ENCODE data around the gene ZNF740.
"Not testable (repeated sequence)": the region's sequence is repeated elsewhere in the genome, so short reads cannot be mapped to it uniquely, and the experiment has no call there.

The ZNF740 gene

GRCh38 chr12:53180220-53180930, at the start of gene ZNF740, which contains the start of gene CSAD:
Gene ZNF740, plus strand, starts transcription at chr12:53180722. Its CDS starts 1,262 bp downstream, at chr12:53181984.
Gene CSAD, minus strand, starts transcription at chr12:53180925. Its CDS starts 7,455 bp downstream, at chr12:53173470.
- peak in 55 of 56 donors; percentile 83 to 99 (median 96) for DNase-seq

DNA sequence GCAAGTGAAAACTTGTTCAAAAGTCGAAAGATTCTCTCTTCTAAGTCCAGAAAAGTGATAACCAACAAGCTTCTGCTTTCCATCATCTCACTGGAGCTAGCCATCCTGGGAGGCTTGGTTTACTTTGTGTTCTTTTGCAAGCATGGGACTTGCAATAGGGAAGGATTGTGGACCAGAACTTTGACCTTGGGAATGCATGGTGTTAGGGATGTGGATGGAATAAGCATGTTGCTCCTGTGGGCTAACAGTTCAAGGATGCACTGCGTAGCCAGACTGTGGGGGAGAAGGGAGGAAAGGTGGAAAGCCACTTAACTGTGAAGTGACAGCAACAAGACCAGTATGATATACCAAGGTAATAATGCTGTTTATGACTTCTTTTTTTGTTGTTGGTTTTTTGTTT, 48.7 kb upstream of the ZNF740 start:
- DNase-seq = no peak

DNA sequence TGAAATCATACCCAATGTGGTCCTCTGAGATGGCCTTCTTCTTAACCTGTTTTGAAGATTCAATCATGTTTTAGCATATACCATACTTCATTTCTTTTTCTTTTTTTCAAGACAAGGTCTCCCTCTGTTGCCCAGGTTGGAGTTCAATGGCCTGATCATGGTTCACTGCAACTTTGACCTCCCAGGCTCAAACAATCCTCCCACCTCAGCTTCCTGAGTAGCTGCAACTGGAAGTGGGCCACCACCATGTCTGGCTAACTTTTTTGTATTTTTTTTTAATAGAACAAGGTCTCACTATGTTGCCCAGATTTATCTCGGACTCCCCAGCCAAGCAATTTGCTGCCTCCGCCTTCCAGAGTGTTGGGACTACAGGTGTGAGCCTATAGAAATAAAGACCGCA, 46.8 kb upstream of the ZNF740 start:
- DNase-seq = no peak

GRCh38 chr12:53143355-53143754, 37.2 kb upstream of the ZNF740 start:
- DNase-seq = no peak

DNA sequence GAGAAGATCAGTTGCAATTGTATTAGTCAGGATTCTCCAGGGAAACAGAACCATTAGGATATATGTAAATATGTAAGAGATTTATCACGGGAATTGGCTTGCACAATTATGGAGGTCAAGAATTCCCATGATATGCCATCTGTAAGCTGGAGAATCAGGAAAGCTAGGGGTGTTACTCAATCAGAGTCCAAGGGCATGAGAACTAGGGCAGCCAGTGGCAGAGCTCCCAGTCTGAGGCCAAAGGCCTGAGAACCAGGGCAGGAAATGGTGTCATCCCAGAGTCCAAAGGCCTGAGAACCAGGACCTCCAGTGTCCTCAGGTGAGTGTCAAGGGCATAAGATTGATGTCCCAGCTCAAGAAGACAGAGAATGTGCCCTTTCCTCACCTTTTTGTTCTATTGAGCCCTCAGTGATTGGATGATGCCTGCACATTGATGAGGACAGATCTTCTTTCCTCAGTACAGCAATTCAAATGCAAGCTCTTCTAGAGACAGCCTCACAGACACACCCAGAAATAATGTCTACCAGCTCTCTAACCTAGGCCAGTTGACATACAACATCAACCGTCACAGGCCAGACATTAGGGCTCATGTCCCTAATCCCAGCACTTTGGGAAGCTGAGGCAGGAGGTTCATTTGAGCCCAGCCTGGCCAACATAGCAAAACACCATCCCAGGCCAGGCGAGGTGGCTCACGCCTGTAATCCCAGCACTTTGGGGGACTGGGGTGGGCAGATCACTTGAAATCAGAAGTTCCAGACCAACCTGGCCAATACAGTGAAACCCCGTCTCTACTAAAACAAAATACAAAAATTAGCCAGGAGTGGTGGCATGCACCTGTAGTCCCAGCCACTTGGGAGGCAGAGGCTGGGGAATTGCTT, 34.9 kb upstream of the ZNF740 start:
- no peak for DNase-seq

DNA sequence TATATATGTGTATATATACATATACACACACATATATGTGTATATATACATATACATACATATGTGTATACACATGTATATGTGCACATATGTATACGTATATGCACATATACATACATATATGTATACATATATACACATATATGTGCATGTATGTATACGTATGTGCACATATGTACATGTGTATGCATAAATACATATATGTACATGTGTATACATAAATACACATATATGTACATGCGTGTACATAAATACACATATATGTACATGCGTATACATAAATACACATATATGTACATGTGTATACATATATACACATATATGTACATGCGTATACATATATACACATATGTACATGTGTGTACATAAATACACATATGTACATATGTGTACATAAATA, 33.3 kb upstream of the ZNF740 start:
- no peak for DNase-seq

DNA sequence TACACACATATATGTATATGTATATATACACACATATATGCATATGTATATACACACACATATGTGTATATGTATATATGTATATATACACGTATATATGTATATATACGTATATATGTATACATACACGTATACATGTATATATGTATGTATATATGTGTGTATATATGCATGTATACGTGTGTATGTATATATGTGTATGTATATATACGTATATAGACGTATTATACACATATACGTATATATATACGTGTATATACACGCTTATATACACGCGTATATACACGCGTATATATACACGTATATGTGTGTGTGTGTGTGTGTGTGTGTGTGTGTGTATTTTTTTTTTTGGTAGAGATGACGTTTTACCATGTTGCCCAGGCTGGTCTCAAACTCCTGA, 32.9 kb upstream of the ZNF740 start:
- DNase-seq = no peak

GRCh38 chr12:53151039-53151438, 29.5 kb upstream of the ZNF740 start:
- DNase-seq = no peak

GRCh38 chr12:53152390-53152789, 28.1 kb upstream of the ZNF740 start:
- DNase-seq = no peak

GRCh38 chr12:53159195-53159839, 21.2 kb upstream of the ZNF740 start:
- DNase-seq = peak in 51 of 56 donors; percentile 4 to 85 (median 46)

- no peak for DNase-seq
These were observed 20.5 kb upstream of the ZNF740 start for GRCh38 chr12:53160000-53160399.

- no peak for DNase-seq
These were observed 19.8 kb upstream of the ZNF740 start for GRCh38 chr12:53160673-53161072.

- no peak for DNase-seq
These were observed 19.2 kb upstream of the ZNF740 start for GRCh38 chr12:53161119-53161911.

DNA sequence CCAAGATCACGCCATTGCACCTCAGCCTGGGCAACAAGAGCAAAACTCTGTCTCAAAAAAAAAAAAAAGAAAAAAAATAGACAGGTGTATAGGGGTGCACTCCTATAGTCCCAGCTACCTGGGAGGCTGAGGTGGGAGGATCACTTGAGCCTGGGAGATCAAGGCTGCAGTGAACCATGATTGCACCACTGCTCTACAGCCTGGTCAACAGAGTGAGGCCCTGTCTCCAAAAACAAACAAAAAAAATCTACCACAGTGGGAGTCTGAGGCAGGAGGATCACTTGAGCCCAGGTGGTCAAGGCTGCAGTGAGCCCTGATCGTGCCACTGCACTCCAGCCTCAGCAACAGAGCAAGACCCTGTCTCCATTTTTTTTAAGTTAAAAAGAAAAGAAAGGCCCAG, 17.5 kb upstream of the ZNF740 start:
- not testable (repeated sequence) for DNase-seq

GRCh38 chr12:53166837-53167236, 13.7 kb upstream of the ZNF740 start:
- DNase-seq = no peak

GRCh38 chr12:53169644-53170043, 10.9 kb upstream of the ZNF740 start:
- DNase-seq = no peak

DNA sequence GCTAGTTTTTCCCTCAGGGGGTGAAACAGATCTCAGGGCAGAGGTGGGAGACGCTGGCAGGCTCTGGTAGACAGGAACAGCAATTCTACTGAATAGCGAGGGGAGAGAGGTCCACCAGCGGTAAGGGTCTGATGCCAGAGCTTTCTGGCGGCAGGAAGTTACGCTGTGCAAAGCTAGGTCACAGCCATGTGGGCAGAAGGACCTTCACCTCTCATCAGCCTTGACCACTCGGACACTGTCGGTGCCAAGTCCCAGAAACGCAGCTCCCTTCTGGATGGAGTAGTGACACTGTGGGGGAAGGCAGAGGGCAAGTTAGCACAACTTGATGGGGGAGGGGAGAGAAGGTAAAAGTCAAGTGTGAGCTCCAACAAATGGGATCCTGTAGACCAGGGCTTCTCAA, 10.3 kb upstream of the ZNF740 start:
- no peak for DNase-seq

DNA sequence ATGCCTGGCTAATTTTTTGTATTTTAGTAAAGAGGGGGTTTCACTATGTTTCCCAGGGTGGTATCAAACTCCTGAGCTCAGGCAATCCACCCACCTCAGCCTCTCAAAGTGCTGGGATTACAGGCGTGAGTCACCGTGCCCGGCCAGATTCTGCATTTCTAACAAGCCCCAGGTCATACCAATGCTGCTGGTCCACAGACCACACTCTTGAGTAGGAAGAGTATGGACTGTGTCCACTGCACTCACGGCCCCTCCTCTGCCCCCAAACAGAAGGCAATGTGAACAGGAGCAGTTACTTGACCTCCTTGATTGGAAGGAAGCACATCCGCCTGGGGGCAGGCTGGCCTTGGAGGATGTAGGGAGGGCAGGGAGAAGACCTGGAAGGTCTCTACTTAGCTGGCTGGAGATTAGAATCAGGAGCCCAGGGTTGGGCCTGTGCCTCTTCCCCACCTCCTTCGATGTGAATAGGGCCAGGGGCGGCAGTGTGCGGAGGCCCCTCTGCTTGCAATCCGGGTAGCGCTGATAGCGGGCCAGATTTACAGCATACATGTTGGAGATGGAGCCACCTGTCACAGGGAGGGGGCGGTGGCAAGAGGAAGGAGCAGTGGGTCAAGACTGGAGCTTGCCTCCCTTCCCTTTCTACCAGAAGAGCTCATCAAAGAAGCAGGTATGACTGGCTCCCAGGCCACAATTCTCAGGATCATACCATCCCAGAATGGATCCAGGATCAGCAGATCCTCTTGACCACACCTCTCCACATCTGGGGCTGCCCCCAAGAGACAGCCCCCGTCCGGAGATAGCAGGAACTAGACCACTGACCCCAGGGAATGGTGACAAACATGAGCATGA, 9.4 kb upstream of the ZNF740 start:
- DNase-seq = no peak

GRCh38 chr12:53171725-53172329, 8.7 kb upstream of the ZNF740 start:
- DNase-seq = no peak

- DNase-seq = no peak
These were observed 8.2 kb upstream of the ZNF740 start for GRCh38 chr12:53172352-53172751.

Measured in nucleus accumbens (tissue), 56 donors.